A549 treated with GW870086 at 1 μM for 4 hours (cell line): Measurements from ENCODE around the gene MMP20. TPM values are rescaled to one million over a fixed set of nuclear protein-coding genes. Genes with fewer than 3 reads are reported as not detected.

Source experiments
- total RNA-seq: library from RNA; stranded (reverse); fragments of 200-300 nt; extraction: Qiagen RNA extraction; gene quantifications from 5 replicates; pipeline ENCODE4 v1.2.3, GENCODE V29; 2022; ENCODE audit warnings: low read depth

MMP20 gene
- total RNA-seq, result not detected in 5 replicates

DNA sequence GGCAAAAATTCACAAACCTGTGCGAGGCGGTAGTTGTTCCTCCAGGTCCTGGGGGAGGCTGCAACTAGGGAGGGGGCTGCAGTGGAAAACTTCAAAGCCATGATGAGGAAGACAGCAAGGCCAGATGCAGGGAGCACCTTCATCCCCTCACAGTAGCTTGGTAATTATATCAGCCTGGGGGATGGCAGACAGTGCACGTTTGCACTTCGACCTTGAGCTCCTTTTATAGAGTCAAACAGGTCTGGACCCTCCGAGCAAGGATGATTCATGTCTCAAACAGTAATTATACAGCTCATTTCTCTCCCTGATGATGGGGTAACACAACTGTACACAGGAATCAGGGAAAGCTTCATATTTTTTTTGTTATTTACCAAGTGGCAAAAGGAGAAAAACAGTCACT is at the start of gene MMP20:
Gene MMP20 (minus strand): TSS at position 156 of the 400 bp plus-strand sequence. CDS start 13 bp downstream, at position 143.

DNA sequence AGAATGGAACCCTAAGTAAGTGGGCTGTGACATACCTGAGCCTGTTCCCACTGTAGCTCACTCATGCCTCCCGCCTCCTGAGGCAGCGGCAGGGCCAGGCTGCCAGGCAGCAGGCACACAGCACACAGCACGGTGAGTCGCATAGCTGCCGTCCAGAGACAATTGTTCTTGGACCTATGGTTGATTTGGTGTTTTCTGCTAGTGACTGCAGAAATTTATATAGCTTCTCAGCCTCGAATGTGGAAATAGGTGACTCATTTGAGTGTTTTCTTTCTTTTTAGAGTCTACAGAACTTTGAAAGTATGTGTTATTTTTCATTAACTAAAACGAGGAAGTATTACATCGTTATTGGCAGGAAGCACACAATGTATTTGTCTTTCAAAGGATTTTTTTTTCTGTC is 94.6 kb downstream of the MMP20 start, which contains the start of gene MMP7:
Gene MMP7 (minus strand): TSS at position 190 of the 400 bp plus-strand sequence. CDS start 47 bp downstream, at position 143.

Other genes with a start within 250 kb of the MMP20 start
- 112 to 194 TPM (median 171 TPM) in 5 replicates for gene TMEM123, start 172.6 kb downstream of the MMP20 start, total RNA-seq
- 22.8 to 33.8 TPM (median 24.6 TPM) in 5 replicates for gene MMP7, start 94.6 kb downstream of the MMP20 start, total RNA-seq
- not detected in 5 replicates for gene MMP27, start 80.4 kb upstream of the MMP20 start, total RNA-seq
- not detected in 5 replicates for gene MMP8, start 99.6 kb upstream of the MMP20 start, total RNA-seq
- 0.53 to 2.1 TPM (median 0.98 TPM) in 5 replicates for gene MMP10, start 155.3 kb upstream of the MMP20 start, total RNA-seq
- gene MMP1, start 172.8 kb upstream of the MMP20 start, total RNA-seq, result 0.42 to 1.5 TPM (median 0.73 TPM) in 5 replicates
- 0.17 to 0.28 TPM in 2 of 5 replicates, not detected in the others for gene MMP3, start 218.3 kb upstream of the MMP20 start, total RNA-seq
- gene MMP12, start 249.7 kb upstream of the MMP20 start, total RNA-seq, result 0.07 to 0.09 TPM in 2 of 5 replicates, not detected in the others